SHP77 treated with DMSO at 0.1 percent for 48 hours (cell line): ENCODE measurements around the gene EHHADH.
A peak's percentile ranks its signal among the peaks of the same experiment; 100 is the strongest.
"Not testable (repeated sequence)": the region's sequence is repeated elsewhere in the genome, so short reads cannot be mapped to it uniquely, and the experiment has no call there.

ENCODE experiments used
- DNase-seq: peaks from one replicate; lab custom pipeline; 2025; lab: John Stamatoyannopoulos, UW

Gene EHHADH

GRCh38 chr3:185253645-185254410 lies at the start of gene EHHADH:
TSS of gene EHHADH (minus strand) at chr3:185254049. CDS start at chr3:185254022, 27 bp downstream.
- DNase-seq = no peak

- not testable (repeated sequence) for DNase-seq
Observed at GRCh38 chr3:185299918-185300426, 46.1 kb upstream of the EHHADH start.

- DNase-seq = no peak
Observed at GRCh38 chr3:185297867-185298266, 44.0 kb upstream of the EHHADH start.

GRCh38 chr3:185292238-185292637 lies 38.4 kb upstream of the EHHADH start:
- no peak for DNase-seq

- DNase-seq = no peak
Observed at GRCh38 chr3:185290266-185290665, 36.4 kb upstream of the EHHADH start.

- DNase-seq = no peak
Observed at GRCh38 chr3:185283374-185283935, 29.6 kb upstream of the EHHADH start.

GRCh38 chr3:185282696-185283373 lies 29.0 kb upstream of the EHHADH start:
- peak; percentile 27 for DNase-seq

GRCh38 chr3:185280572-185281365 lies 26.9 kb upstream of the EHHADH start:
- DNase-seq = no peak

- DNase-seq = no peak
Observed at GRCh38 chr3:185279587-185280138, 25.8 kb upstream of the EHHADH start.

GRCh38 chr3:185276415-185276814 lies 22.6 kb upstream of the EHHADH start:
- DNase-seq = no peak

GRCh38 chr3:185272033-185272432 lies 18.2 kb upstream of the EHHADH start:
- no peak for DNase-seq

GRCh38 chr3:185270956-185271332 lies 17.1 kb upstream of the EHHADH start:
- DNase-seq = no peak

- no peak for DNase-seq
Observed at GRCh38 chr3:185270262-185270955, 16.6 kb upstream of the EHHADH start.

- DNase-seq = no peak
Observed at GRCh38 chr3:185268194-185268962, 14.5 kb upstream of the EHHADH start.

- DNase-seq = no peak
Observed at GRCh38 chr3:185267193-185267592, 13.3 kb upstream of the EHHADH start.

GRCh38 chr3:185264849-185265553 lies 11.2 kb upstream of the EHHADH start:
- DNase-seq = no peak

- no peak for DNase-seq
Observed at GRCh38 chr3:185263423-185263822, 9.6 kb upstream of the EHHADH start.

- no peak for DNase-seq
Observed at GRCh38 chr3:185257334-185257733, 3.5 kb upstream of the EHHADH start.

- no peak for DNase-seq
Observed at GRCh38 chr3:185254799-185255198, 950 bp upstream of the EHHADH start.

- DNase-seq = not testable (repeated sequence)
Observed at GRCh38 chr3:185253133-185253532, 716 bp downstream of the EHHADH start.
